ENCODE data around the gene INHA. TPM values are rescaled to one million over a fixed set of nuclear protein-coding genes. Genes with fewer than 3 reads are reported as not detected.

INHA gene
- total RNA-seq, 2 donors from 2014 or later = 0.23 TPM; not detected in 1

DNA sequence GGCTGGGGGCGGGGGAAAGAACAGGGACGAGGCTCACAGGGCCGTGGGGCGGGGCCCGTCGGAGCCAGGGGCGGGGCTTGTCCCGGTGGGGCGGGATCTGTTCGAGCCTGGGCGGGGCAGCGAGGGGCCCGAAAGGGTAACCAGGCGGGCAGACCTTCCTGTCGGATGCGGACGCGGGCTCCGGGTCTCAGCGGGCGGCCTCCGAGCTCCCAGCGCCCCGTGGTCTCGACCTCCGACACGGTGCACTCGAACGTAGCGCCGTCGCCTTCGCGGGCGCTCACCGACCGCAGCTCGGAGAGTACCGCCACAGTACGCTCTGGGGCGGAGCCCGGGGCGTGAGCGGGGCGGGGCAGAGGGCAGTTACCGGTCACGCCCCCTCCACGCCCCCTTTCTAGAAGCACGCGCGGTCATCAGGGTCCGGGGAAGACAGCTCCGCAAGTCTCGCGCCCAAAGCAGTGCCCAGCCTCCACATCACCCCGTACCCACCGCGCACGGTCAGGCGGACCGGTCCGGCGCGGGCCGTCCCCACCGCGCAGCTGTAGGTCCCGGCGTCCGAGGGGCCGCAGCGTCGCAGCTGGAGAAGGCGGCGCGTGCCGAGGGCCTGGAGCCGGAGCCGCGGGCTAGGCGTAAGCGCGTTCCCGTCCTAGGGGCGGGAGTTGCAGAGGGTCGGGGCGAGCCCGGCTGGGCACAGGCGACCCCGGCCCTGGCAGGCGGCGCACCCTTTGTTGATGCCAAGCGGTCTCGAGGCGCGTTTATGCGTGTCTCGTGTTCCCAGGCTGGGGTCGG is 19.5 kb upstream of the INHA start:
- ATAC-seq (peak; percentile 91 to 93), DNase-seq (ENCODE audit: low spot score in 2 of 2) (peak; percentile 80 to 89)
- H3K9me3 Mint-ChIP-seq = no peaks in the 10 kb centered on the region
- H3K27ac Mint-ChIP-seq = no peak overlapping the region
- H3K36me3 Mint-ChIP-seq = no peaks in the 10 kb centered on the region

DNA sequence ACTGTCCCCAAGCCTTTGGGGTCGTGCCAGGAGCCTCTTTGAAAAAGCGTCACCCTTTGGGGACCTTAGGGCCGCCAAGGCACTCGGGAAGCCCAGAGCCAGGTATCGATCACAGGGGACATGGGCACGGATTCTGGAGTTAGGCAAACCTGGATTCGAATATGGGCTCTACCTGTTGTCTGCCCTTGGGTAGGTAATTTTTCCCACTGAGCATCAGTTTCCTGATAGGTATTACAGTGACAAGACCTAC is 19.0 kb upstream of the INHA start:
- DNase-seq (ENCODE audit: low spot score in 2 of 2) (no peak), ATAC-seq (no peak)
- Mint-ChIP-seq H3K9me3 (no peaks in the 10 kb centered on the region), H3K27ac (no peak overlapping the region), H3K36me3 (no peaks in the 10 kb centered on the region)

DNA sequence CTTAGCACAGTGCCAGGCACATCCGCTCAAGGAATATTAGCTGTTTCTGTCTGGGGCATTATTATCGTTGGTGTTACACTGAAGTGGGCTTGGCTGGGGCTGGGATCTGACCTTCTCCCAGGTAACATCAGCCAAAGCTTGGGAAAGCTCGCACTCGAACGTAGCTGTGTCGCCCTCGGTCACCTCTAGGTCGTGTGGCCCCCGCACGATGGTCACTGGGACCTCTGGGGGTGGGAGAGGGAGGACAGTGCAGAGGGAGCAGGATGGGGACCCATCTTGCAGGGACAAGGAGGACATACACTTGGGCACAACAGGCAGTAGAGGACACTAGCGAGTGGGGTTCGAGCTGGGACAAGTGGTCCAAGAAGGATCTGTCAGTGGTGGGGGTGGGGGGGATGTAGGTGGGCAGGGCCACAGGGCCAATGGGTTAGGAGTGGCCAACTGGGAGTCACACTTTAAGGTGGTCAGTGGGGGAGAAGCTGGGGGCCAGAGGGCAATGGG is 18.6 kb upstream of the INHA start:
- Mint-ChIP-seq H3K9me3 (no peaks in the 10 kb centered on the region), H3K36me3 (no peaks in the 10 kb centered on the region), H3K27ac (no peak overlapping the region)
- DNase-seq (ENCODE audit: low spot score in 2 of 2) = no peak
- no peak for ATAC-seq

DNA sequence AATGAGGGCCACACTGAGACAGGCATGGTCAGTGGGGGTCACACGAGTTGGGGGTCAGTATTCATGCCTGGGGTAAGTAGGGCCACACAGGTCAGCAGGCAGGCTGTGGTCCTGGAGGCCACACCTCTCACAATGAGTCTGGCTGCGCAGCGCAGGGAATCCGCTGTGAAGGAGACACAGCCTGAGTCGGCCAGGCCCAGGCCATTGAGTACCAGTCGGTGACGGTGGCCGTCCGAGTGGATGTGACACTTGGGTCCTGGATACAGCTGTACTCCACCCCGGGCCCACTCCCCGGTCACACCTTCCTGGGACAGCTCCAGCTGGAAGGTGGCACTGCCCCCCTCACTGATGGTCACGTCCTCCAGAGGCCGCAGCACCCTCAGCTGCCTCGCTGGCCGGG is 17.8 kb upstream of the INHA start:
- no peak for DNase-seq (ENCODE audit: low spot score in 2 of 2)
- H3K9me3 Mint-ChIP-seq = no peaks in the 10 kb centered on the region
- H3K36me3 Mint-ChIP-seq = no peaks in the 10 kb centered on the region
- H3K27ac Mint-ChIP-seq = no peak overlapping the region
- ATAC-seq = no peak

DNA sequence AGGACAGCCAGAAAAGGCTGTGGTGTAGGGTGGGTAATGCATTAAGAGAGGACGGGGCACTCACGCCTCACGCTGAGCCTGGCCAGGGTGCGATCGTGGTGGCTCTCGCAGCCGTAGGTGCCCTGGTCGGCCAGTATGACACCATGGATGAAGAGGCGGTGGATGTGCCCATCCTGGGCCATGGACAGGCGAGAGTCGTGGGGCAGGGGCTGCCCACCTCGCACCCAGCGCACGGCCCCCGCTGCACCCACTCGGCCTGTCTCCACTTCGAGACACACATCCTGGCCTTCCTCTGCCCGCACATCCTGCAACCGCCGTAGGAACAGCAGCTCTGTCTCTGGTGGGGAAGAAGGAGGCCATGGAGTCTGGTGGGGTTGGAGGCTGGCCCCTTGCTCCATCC is 16.2 kb upstream of the INHA start:
- DNase-seq (ENCODE audit: low spot score in 2 of 2) = no peak
- Mint-ChIP-seq H3K36me3 (no peaks in the 10 kb centered on the region), H3K9me3 (no peaks in the 10 kb centered on the region), H3K27ac (no peak overlapping the region)
- ATAC-seq = no peak

DNA sequence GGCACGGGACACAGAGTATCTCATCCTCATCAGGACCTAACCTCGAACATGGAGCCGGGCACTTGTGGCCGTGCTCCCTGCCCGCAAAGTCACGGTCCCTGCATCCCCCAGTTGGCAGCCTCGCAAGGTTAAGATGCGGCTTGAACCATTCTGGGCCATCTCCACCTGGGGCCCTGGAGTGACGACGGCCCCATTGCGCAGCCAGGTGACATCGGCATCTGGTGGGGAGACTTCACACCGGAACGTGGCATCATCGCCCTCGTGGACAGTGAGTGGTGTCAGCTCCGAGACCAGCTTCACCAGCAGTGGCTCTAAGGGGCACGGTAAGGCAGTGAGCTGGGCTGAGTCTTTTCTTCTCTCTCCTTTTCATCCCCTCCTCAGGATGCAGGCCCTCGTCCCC is 15.7 kb upstream of the INHA start:
- ATAC-seq = no peak
- Mint-ChIP-seq H3K9me3 (no peaks in the 10 kb centered on the region), H3K36me3 (no peaks in the 10 kb centered on the region), H3K27ac (no peak overlapping the region)
- no peak for DNase-seq (ENCODE audit: low spot score in 2 of 2)

DNA sequence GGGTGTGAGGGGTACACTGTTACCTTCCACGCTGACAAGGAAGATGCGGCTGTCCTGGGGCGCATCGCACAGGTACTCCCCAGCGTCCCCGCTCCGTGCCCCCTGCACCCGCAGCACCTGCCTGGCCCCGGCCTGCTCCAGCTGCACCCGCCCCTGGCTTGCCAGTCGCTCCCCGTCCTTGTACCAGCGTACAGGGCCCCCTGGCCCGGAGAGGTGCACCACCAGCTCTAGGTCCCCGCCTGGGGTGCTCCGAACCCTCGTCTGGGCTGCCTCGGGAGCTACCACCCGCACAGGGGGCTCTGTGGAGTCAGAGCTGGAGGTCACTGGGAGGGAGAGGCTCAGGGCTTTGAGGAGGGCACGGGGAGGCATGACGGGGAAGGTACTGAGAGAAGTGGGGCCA is 14.8 kb upstream of the INHA start:
- H3K36me3 Mint-ChIP-seq = no peaks in the 10 kb centered on the region
- no peaks in the 10 kb centered on the region for H3K9me3 Mint-ChIP-seq
- DNase-seq (ENCODE audit: low spot score in 2 of 2) (no peak), ATAC-seq (no peak)
- no peak overlapping the region for H3K27ac Mint-ChIP-seq

DNA sequence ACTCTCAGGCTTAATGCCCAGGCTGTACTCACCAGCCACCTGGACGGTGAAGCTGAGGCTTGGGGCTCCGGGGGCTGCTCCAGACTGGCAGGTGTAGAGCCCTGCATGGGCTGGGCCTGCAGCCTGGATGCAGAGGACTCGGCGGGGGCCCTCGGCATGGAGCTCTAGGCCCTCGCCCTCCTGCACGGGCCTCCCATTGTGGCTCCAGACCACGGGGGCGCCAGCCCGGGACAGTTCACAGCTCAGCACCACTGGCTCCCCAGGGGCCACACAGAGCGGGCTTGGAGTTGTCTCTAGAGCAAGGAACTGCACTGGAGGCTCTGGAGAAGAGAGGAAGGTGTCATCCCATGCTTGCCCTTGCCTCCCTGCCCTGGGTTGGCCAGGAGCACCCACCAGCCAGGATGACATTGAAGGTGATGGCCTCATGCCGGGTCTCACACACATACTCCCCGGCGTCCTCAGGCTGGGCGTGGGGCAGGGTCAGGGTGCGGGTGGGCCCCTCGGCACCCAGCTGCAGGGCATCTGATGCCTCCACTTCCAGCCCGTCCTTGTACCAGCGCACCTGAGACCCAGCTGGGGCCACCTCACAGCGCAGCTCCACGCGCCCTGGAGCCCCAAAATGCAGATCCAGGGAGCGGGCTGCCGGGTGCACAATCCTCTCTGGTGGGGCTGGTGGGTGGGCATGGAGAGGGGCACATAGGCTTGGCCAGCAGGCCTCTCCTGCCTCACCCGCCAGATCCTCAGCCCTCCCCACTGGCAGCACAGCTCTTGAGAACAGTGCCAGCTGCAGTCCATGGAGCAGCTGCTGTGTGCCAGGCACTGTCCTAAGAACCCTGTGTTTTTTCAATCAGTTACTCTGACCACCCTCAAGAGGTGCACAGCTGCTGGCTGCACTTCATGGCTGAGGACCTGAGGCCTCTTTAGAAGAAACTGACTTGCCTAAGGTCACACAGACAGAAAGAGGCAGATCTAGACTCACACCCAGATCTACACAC is 14.0 kb upstream of the INHA start:
- Mint-ChIP-seq H3K27ac (no peak overlapping the region), H3K36me3 (no peaks in the 10 kb centered on the region), H3K9me3 (no peaks in the 10 kb centered on the region)
- no peak for DNase-seq (ENCODE audit: low spot score in 2 of 2)
- ATAC-seq = no peak

DNA sequence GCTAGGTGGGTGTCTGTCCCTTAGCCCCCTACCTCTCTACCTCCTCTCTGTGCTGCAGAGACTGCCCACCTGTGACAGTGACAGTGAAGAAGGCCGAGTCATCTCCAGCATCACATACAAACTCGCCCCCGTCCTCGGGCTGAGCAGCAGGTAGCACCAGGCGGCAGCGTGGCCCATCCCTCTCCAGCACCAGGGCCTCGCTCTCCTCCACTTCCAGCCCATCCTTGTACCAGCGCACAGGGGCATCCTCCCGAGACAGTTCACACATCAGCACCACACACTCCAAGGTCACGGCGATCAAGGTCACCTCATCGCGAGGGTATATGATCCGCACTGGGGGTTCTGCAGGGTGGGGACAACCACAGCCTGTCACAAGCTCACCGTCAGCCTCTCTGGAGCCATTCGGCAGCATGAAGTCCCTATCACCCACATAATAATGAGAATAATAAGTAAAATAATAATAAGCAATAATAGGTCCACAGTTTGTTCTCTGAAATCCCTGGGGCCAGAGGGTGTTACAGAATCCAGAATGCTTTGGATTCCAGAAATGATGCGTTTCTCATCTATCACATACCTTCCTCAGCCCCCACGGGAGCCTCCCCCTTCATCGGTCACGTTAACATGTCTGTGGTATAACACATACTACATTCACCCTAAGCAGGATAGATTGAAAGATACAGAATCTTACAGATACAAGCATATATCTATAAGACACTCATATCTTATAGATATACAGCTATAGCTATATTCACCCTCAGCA is 12.8 kb upstream of the INHA start:
- H3K9me3 Mint-ChIP-seq = no peaks in the 10 kb centered on the region
- no peaks in the 10 kb centered on the region for H3K36me3 Mint-ChIP-seq
- ATAC-seq (no peak), DNase-seq (ENCODE audit: low spot score in 2 of 2) (no peak)
- no peak overlapping the region for H3K27ac Mint-ChIP-seq

DNA sequence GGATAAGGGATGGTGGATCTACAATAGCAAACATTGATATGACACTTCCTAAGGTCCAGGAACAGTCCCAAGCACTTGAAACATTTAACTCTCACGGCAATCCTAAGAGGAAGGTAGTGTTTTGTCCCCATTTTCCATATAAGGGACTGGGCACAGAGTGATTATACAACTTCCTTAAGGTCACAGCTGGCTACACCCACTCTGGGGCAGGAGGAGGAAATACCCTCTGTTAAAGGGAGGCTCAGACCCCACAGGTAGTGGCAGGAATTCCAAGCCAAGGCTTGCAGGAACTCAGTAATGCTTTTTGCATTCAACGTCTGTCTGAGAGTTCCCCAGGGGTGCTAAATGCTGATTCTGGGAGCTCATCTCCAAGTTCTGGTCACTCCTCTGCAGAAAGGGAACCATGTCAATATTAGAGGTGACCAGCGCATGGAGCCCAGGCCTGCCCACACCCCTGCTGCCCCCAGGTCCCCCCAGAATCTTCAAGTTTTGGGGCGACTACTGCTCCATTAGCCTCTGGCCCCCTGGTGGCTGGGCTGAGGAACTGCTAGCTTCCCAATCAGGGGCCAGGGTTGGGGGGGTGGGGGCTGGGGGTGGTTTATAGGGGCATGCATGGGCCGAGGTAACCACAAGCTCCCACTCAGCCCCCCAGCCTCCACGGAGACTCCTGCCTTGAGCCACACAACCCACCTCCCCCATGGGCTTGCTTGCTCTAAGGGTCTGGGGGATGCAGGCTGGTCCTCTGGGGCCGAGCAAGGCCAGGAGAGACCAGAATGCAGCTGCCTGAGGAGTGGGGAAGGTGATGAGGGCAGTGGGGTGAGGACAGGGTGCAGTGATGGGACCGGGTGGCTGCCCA is 11.8 kb upstream of the INHA start:
- Mint-ChIP-seq H3K27ac (no peak overlapping the region), H3K9me3 (no peaks in the 10 kb centered on the region), H3K36me3 (no peaks in the 10 kb centered on the region)
- peak in 1 of 2 donors; percentile 48 for DNase-seq (ENCODE audit: low spot score in 2 of 2)
- peak; percentile 54 to 58 for ATAC-seq

DNA sequence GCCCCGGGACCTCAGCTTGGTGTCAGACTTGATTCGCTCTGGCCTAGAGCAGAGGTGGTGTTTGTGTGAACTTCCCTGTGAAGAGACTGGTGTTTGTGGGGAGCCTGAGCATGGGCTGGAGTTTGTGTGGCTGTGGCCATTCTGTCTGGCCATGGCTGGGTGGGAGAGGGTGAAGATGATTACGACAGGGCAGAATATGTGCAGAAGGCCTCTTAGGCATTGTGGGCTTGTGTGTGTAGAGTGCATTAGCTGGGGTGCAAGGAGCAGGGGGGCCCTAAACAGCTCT is 11.3 kb upstream of the INHA start:
- Mint-ChIP-seq H3K9me3 (no peaks in the 10 kb centered on the region), H3K36me3 (no peaks in the 10 kb centered on the region), H3K27ac (no peak overlapping the region)
- ATAC-seq (no peak), DNase-seq (ENCODE audit: low spot score in 2 of 2) (no peak)

DNA sequence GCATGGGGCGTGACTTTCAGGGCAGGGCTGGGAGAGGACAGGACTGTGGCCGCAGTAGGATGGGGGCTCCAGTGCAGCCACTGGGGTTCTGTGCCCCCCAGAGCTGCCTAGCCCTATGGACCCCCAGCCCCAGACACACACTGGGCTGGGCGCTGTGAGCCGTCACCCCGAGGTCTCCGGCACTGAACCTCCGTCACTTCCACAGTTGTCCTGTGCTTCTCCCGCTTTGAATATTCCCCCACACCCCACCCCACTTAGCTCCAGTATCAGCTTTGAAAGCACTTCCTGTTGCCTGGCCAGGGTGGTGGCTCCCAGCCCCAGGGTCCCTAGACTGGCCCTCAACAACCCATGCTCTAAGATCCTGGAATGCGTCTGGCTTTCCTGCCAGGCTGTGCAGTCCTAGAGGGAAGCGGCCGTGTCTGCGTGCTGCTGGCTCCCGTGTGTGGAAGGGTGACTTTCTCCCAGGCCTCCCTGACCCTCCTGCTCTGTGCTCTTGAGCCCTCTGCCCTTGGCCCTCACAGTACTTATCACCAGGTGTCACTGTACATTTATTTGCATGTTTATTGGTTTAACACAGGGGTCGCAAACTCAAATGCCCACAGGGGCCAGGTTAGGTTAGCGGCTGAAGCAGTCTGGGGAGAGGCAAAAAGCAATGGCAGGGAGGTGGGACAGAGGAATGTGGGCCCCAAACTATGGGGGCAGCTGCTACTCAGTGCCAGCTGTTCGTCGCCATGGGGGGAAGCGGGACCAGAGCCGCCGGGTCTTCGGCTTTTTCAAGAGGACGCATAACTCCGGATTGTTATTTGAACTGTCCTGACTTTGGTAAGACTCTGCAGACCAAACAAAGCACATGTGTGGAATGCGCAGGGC is 10.7 kb upstream of the INHA start:
- ATAC-seq (no peak), DNase-seq (ENCODE audit: low spot score in 2 of 2) (no peak)
- no peaks in the 10 kb centered on the region for H3K36me3 Mint-ChIP-seq
- no peak overlapping the region for H3K27ac Mint-ChIP-seq
- H3K9me3 Mint-ChIP-seq = no peaks in the 10 kb centered on the region

DNA sequence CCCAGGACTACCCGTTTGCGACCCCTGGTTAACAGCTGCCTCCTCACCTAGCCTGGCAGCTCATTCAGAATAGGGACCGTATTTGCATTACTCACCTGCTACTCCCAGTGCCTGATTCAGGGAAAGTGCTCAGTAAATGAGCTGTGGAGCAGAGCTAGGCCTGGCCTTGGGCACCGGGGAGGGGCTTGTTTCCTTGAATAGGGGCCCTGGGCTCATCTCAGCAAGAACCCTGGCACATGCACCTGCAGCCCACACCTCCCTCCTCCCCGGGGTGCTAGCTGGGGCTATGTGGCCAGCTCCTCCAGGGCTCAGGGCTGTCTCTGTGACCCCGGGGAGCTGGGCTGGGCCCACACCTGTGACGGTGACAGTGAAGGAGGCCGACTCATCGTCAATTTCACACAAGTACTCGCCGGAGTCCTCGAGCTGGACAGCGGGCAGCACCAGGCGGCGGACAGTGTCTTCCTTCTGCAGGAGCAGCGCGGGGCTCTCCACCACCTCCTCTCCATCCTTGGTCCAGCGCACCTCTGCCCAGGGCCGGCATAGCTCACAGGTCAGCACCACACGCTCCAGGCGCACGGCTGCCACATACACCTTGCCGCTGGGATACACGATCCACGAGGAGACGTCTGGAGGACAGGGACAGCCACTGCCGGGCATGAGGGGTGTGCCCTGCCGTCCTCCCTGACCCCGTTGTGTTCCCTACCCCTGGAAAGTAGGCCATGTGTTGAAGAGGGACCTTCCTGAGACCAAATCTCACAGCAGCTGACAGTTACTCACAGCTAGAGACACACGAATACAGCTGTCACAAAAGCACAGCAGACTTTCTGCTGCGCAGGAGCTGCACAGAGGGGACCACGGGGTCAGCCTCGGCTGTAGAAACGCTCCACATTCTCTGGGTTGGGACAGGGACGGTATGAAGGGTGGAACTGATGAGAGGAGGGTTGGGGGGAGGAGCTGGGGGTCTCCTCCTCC is 9.8 kb upstream of the INHA start:
- Mint-ChIP-seq H3K27ac (no peak overlapping the region), H3K9me3 (no peaks in the 10 kb centered on the region), H3K36me3 (no peaks in the 10 kb centered on the region)
- DNase-seq (ENCODE audit: low spot score in 2 of 2) = no peak
- no peak for ATAC-seq

DNA sequence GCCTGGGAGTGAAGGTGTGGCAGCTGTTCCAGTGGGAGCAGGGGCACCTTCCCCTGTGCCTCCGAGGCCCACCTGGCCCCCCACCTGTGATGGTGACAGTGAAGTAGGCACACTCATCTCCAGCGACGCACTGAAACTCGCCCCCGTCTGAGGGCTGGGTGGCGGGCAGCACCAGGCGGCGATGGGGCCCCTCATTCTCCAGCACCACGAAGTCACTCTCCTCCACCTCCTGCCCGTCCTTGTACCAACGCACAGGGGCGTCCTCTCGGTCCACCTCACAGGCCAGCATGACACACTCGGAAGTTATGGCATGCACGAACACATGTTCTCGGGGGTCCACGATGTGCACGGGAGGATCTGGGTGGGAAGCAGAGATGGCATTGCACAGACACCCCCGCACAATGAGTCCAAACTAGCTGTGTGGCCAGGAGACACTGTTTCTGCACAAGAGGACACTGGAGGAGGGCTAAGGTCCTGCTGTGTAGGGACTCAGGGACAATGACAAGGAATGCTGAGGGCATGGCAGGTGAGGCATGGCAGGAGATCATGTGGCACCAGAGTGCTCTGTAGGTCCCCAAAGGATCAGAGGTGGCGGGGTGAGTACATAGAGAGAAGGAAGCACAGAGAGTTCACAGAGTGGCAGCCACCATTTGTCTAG is 8.7 kb upstream of the INHA start:
- H3K27ac Mint-ChIP-seq = no peak overlapping the region
- no peak for ATAC-seq
- no peak for DNase-seq (ENCODE audit: low spot score in 2 of 2)
- no peaks in the 10 kb centered on the region for H3K36me3 Mint-ChIP-seq
- no peaks in the 10 kb centered on the region for H3K9me3 Mint-ChIP-seq

All from activated naive CD4-positive, alpha-beta T cell treated with anti-CD3 and anti-CD28 coated beads, Interleukin-2, amount 50 U/mL, for 72 hours (primary cell).